Stimulated activated effector memory CD8-positive, alpha-beta T cell treated with anti-CD3 and anti-CD28 coated beads, Interleukin-12 subunit alpha, Interleukin-12 subunit beta, amount 100 ng/mL, for 72 hours (primary cell): Measurements from ENCODE around the gene RSPH9.

Experiments used
- ATAC-seq: fragments of 150-1000 bp; cut with Tn5 transposase; 2 replicates; pipeline ENCODE4 v1.10.0; 2021
- DNase-seq, 2 donors: peaks; one replicate each; pipeline ENCODE4 v3.0.0; 2021 to 2022; ENCODE audit warnings: low spot score in 2 of 2
- H3K27ac Mint-ChIP-seq: one replicate; pipeline ENCODE4 v1.8.0; 2022; ENCODE audit warnings: mild to moderate bottlenecking, mixed read lengths
- H3K36me3 Mint-ChIP-seq: one replicate; pipeline ENCODE4 v1.8.0; 2022; ENCODE audit warnings: mild to moderate bottlenecking, mixed read lengths
- H3K4me1 Mint-ChIP-seq: one replicate; pipeline ENCODE4 v1.8.0; 2022; ENCODE audit warnings: mixed read lengths
- H3K4me3 Mint-ChIP-seq: one replicate; pipeline ENCODE4 v1.8.0; 2022; ENCODE audit warnings: mild to moderate bottlenecking, mixed read lengths
- H3K9me3 Mint-ChIP-seq: one replicate; pipeline ENCODE4 v1.8.0; 2022; ENCODE audit warnings: mixed read lengths

The RSPH9 gene

DNA sequence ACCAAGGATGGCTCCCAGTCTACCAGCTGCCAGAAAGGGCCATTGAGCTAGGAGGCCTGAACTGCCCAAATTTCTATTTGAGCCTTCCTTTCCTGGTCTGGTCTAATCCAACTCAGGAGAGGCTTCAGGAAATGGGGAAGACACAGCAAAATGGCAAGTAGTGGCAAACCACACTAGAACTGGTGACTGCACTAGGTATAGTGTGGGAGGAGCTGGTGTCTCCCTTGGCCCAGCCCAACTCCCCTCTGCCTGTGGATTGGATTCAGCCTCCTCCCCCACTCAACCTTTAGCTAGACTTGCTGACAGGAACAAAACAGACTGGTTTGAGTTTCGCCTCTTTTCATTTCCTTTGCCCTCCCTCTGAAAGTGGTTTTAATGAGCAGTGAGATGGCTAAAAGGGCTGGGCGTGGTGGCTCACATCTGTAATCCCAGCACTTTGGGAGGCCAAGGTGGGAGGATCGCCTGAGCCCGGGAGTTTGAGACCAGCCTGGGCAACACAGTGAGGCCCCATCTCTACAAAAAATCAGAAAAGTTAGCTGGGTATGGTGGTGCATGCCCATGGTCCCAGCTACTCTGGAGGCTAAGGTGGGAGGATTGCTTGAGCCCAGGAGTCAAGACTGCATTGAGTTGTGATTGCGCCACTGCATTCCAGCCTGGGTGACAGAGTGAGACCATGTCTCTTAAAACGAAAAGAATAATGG, 25.2 kb downstream of the RSPH9 start:
- Mint-ChIP-seq H3K9me3 (no peaks in the 10 kb centered on the region), H3K4me3 (no peak overlapping the region), H3K27ac (peak overlapping the region; percentile 91), H3K36me3 (peaks cover 66% of the 10 kb centered on the region), H3K4me1 (peaks cover 32% of the 10 kb centered on the region)
- ATAC-seq (peak; percentile 81), DNase-seq (no peak)

- no peak for ATAC-seq
- Mint-ChIP-seq H3K36me3 (peaks cover 69% of the 10 kb centered on the region), H3K27ac (peak overlapping the region; percentile 91), H3K4me1 (peaks cover 32% of the 10 kb centered on the region), H3K4me3 (no peak overlapping the region), H3K9me3 (no peaks in the 10 kb centered on the region)
- no peak for DNase-seq
Observed at GRCh38 chr6:43670623-43670986, 25.8 kb downstream of the RSPH9 start.

GRCh38 chr6:43671011-43671800, 26.4 kb downstream of the RSPH9 start:
- Mint-ChIP-seq H3K9me3 (no peaks in the 10 kb centered on the region), H3K4me3 (no peak overlapping the region), H3K4me1 (peaks cover 32% of the 10 kb centered on the region), H3K36me3 (peaks cover 71% of the 10 kb centered on the region), H3K27ac (peak overlapping the region; percentile 91)
- ATAC-seq (no peak), DNase-seq (no peak)

DNA sequence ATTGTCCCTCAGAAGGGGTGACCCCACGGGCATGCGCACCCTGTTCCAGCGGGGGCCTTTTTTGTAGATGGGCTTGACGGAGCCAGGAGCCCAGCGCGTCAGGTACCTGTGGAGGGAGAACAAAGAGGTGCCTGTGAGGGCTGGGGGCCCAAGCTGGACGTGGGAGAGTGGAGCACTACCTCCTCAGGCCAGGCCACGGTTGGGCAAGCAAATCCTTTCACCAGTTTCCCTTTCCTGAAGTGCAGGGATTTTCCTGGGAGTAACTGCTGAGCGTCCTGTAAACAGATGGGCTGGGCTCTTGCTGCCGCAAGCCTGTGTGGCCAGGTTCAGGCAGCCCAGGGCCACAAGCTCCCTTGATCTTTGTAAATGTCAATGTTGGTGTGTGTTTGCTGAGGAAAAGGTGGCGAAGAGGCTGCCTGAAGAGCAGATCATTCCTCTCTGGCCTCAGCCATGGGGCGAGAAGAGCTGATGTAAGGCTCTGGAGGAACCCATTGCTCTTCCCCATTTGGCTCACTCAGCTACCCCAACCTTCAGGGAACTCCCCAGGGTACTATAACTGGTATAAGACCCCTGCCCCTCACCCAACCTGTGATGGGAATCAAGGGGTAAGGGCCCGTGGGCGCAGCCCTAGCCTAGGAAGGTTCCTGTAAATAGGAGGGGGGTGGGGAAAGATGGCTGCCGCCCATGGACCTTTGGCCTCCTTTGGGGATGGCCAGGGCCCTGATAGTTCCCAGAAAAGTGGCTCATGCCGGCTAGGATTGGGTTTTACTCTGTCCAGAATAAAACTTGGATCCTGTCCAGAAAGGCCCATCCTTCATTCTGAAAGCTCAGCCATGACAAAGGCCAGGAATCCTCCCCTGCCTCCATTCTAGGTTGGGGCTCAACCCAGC, 27.2 kb downstream of the RSPH9 start:
- DNase-seq (no peak), ATAC-seq (no peak)
- Mint-ChIP-seq H3K27ac (peak overlapping the region; percentile 91), H3K4me1 (peaks cover 29% of the 10 kb centered on the region), H3K9me3 (no peaks in the 10 kb centered on the region), H3K4me3 (no peak overlapping the region), H3K36me3 (peaks cover 74% of the 10 kb centered on the region)

DNA sequence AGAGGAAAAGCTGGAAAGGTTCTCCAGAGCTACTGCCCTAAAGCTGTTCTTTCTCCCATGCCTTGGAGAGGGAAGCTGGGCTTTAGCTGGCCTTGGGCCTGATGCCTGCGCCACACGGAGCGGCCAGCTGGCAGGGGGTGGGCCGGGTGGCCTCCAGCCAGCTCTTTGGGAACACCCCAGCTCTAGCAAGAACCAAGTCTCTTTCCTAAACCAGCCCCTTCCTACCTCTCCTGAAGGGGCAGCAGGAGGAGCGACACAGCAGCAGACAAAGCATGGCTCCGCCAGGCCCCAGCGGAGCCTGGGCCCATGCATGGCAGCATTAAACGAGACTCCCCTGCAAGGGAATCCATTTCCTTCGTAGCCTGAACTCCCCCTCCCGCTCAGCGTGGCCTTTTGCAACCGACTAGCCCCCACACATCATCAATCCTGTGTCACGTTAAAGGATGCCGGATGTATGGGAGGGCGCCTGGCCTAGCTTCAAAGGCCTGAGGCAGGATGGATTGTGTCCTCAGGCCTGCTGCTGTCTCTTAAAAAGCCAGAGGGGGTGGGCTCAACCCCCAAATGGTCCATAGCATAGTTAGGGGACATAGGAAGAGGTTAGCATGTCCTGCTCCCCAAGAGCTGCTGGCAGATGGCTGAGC, 28.7 kb downstream of the RSPH9 start:
- peak overlapping the region; percentile 63 for H3K27ac Mint-ChIP-seq

GRCh38 chr6:43674291-43674690, 29.5 kb downstream of the RSPH9 start:
- Mint-ChIP-seq H3K36me3 (peaks cover 81% of the 10 kb centered on the region), H3K4me3 (no peak overlapping the region)

More for the DNA sequence above, 28.7 kb downstream of the RSPH9 start:
- Mint-ChIP-seq H3K4me3 (no peak overlapping the region), H3K36me3 (peaks cover 74% of the 10 kb centered on the region), H3K4me1 (peaks cover 14% of the 10 kb centered on the region), H3K9me3 (no peaks in the 10 kb centered on the region)
- no peak for ATAC-seq
- DNase-seq: no peak

GRCh38 chr6:43674921-43675320, 30.1 kb downstream of the RSPH9 start:
- DNase-seq: no peak
- H3K27ac Mint-ChIP-seq: peak overlapping the region; percentile 56
- H3K4me3 Mint-ChIP-seq: no peak overlapping the region
- no peak for ATAC-seq
- H3K36me3 Mint-ChIP-seq: peaks cover 86% of the 10 kb centered on the region
- H3K4me1 Mint-ChIP-seq: peaks cover 8% of the 10 kb centered on the region
- no peaks in the 10 kb centered on the region for H3K9me3 Mint-ChIP-seq

More at GRCh38 chr6:43674291-43674690, 29.5 kb downstream of the RSPH9 start:
- Mint-ChIP-seq H3K27ac (peak overlapping the region; percentile 56), H3K4me1 (peaks cover 12% of the 10 kb centered on the region), H3K9me3 (no peaks in the 10 kb centered on the region)
- ATAC-seq (no peak), DNase-seq (no peak)

DNA sequence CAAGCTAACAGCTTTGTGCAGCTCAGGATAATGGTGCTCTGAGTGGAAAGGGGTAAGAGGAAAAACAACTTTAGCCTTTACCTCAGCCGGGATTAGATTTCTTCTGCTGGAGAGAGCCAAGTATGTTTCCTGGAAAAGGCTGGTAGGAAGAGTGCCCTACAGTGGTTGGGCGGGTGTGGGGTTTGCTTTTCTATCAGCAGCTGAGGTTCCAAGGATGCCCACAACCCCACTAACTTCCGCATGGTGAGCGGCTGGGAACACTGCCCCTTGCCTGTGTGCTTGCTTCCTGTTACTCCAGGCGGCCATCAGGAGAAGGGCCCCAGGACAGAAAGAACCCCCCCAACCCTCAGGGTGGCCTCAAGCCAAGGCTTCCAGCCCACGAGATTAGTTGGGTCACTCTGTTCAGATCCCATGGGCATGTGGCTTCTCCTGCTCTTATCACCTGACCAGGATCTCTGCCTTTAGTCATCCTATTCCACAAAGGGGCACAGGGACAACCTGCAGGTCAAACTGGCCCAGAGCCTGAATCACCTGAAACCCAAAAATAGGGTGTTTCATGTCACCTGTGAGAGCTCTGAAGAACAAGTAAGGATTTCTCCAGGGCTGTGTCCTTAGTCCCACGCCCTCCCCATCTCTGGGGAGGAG, 32.2 kb downstream of the RSPH9 start:
- no peaks in the 10 kb centered on the region for H3K4me1 Mint-ChIP-seq
- no peak overlapping the region for H3K27ac Mint-ChIP-seq
- H3K9me3 Mint-ChIP-seq: no peaks in the 10 kb centered on the region
- H3K4me3 Mint-ChIP-seq: no peak overlapping the region
- H3K36me3 Mint-ChIP-seq: peaks cover 94% of the 10 kb centered on the region
- DNase-seq (no peak), ATAC-seq (no peak)

GRCh38 chr6:43677759-43678158, 32.9 kb downstream of the RSPH9 start:
- ATAC-seq (no peak), DNase-seq (no peak)
- Mint-ChIP-seq H3K36me3 (peaks cover 87% of the 10 kb centered on the region), H3K9me3 (no peaks in the 10 kb centered on the region), H3K4me3 (no peak overlapping the region), H3K4me1 (peaks cover 5% of the 10 kb centered on the region), H3K27ac (no peak overlapping the region)

DNA sequence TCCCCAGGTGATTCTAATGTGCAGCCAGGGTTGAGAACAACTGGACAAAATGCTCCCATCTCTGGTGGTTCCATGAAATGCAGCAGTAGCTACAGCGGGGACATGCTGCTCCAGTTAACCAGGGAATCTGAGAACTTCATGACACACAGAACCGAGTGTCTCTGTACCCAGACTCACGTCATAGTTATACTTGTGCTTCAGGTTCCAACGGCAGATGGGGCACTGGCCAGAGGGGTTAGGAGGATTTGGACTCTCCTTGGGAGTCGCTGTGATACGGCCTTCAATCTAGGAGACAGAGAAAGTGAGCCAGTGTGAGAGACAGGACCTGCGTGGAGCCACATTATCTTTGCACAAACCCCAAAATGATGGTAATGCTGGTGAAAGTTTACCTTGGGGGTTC, 33.5 kb downstream of the RSPH9 start:
- Mint-ChIP-seq H3K27ac (no peak overlapping the region), H3K9me3 (no peaks in the 10 kb centered on the region), H3K36me3 (peaks cover 81% of the 10 kb centered on the region), H3K4me3 (no peak overlapping the region), H3K4me1 (peaks cover 11% of the 10 kb centered on the region)
- ATAC-seq: no peak
- DNase-seq: no peak

DNA sequence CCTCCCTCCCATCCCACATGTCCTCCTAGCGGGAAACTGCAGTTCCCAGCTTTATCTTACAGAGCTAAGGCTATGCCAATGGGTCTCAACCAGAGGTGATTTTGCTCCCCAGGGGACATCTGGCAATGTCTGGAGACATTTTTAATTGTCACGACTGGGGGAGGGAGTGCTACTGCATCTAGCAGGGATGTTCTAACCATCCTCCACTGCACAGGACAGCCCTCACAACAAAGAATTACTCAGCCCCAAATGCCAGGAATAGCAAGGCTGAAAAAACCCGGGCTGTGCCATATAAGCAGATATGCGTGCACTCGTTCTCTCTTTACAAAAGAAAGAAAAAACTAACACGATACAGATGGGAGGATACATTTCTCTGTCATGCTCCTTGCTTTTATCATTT, 34.2 kb downstream of the RSPH9 start:
- Mint-ChIP-seq H3K4me3 (no peak overlapping the region), H3K9me3 (no peaks in the 10 kb centered on the region), H3K4me1 (peaks cover 17% of the 10 kb centered on the region), H3K36me3 (peaks cover 75% of the 10 kb centered on the region), H3K27ac (peak overlapping the region; percentile 76)
- ATAC-seq (no peak), DNase-seq (no peak)

GRCh38 chr6:43680308-43681200, 35.7 kb downstream of the RSPH9 start:
- Mint-ChIP-seq H3K36me3 (peaks cover 64% of the 10 kb centered on the region), H3K27ac (peak overlapping the region; percentile 76), H3K4me1 (peaks cover 30% of the 10 kb centered on the region), H3K4me3 (no peak overlapping the region), H3K9me3 (no peaks in the 10 kb centered on the region)
- no peak for ATAC-seq
- DNase-seq: no peak

DNA sequence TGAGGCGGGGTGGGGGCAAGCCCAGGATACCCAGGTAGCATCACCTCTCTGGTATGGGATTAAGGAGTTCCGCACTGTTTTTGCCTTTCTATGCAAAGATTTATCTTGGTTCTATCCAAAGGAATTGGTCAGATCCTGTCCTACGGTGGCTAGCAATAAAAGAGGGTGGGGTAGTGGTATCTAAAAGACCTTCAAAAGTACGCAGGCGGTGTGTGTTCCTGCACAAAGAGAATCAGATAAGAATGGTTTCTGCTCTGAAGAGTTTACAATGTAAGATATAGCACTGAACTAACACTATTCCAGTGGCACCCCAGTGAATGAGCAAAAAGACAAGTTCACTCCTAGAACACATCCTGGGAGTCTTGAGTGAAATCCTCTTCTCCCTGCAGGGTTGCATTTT, 36.5 kb downstream of the RSPH9 start:
- Mint-ChIP-seq H3K4me3 (no peak overlapping the region), H3K4me1 (peaks cover 35% of the 10 kb centered on the region), H3K36me3 (peaks cover 61% of the 10 kb centered on the region), H3K9me3 (no peaks in the 10 kb centered on the region), H3K27ac (no peak overlapping the region)
- DNase-seq: no peak
- ATAC-seq: no peak
